Mammary epithelial cell (primary cell): ENCODE results near the gene PRLHR.

Source experiments
- CTCF ChIP-seq, 2 donors: IDR thresholded peaks in 1 of 2; conservative IDR thresholded peaks in 1 of 2; 2 replicates each; pipeline ENCODE4 v1.5.1; 2011 to 2012; ENCODE audit warnings: inconsistent platforms in 2 of 2, low read length in 2 of 2, mild to moderate bottlenecking in 2 of 2, control low read depth in 1 of 2, low read depth in 1 of 2; ENCODE audit not compliant: insufficient read depth in 1 of 2; ENCODE audit errors: extremely low read depth in 1 of 2
- EZH2 ChIP-seq: IDR thresholded peaks from 2 replicates; pipeline ENCODE4 v1.6.1; 2012; ENCODE audit warnings: low read length, inconsistent platforms, borderline replicate concordance

- TF ChIP-seq CTCF (conservative IDR thresholded peaks at IDR 0.05 in 1 of 2, IDR thresholded peaks at IDR 0.05 in 1 of 2; ENCODE audit: extremely low read depth in 1 of 2, insufficient read depth in 1 of 2, low read depth in 1 of 2, low read length in 2 of 2) (no peak), EZH2 (no peak)
These were observed 32.9 kb upstream of the PRLHR start for GRCh38 chr10:118628397-118628796.
